DND-41 (cell line): Measurements from ENCODE around the gene BAZ1A.

ENCODE experiments used
- ATAC-seq: fragments of 200-7000 bp; cut with Tn5 transposase; 3 replicates; pipeline ENCODE4 v1.9.1; 2021; ENCODE audit warnings: low read depth; ENCODE audit not compliant: insufficient read depth
- DNase-seq: peaks from one replicate; pipeline ENCODE4 v3.0.0-alpha.2; 2020
- H2AFZ ChIP-seq: 2 replicates; pipeline ENCODE4 v1.6.0; 2012; ENCODE audit warnings: low read depth, low read length
- H3K27ac ChIP-seq: 2 replicates; pipeline ENCODE4 v1.5.1; 2012; ENCODE audit warnings: low read length, inconsistent platforms
- H3K27me3 ChIP-seq: fragments of 200-600 bp; sonication (generic); 2 replicates; pipeline ENCODE4 v1.6.0; 2012; ENCODE audit warnings: low read length, mild to moderate bottlenecking, inconsistent platforms; ENCODE audit not compliant: insufficient read depth, poor library complexity
- H3K36me3 ChIP-seq: 2 replicates; pipeline ENCODE4 v1.5.1; 2012; ENCODE audit warnings: low read length, inconsistent platforms; ENCODE audit not compliant: insufficient read depth
- H3K4me1 ChIP-seq: 2 replicates; pipeline ENCODE4 v1.5.1; 2012; ENCODE audit warnings: mild to moderate bottlenecking, low read length; ENCODE audit not compliant: insufficient read depth
- H3K4me2 ChIP-seq: 2 replicates; pipeline ENCODE4 v1.6.0; 2012; ENCODE audit warnings: mild to moderate bottlenecking, moderate library complexity, low read length, inconsistent platforms; ENCODE audit not compliant: insufficient read depth
- H3K4me3 ChIP-seq, 2 experiments: fragments of 200-600 bp in 1 of 2; shearing (Covaris generic) in 1 of 2; 2 replicates each; pipeline ENCODE4 v1.5.1; 2012 to 2016; ENCODE audit warnings: inconsistent platforms in 2 of 2, low read length in 2 of 2, mild to moderate bottlenecking in 2 of 2, low read depth in 1 of 2, moderate library complexity in 1 of 2
- H3K79me2 ChIP-seq: 2 replicates; pipeline ENCODE4 v1.6.0; 2012; ENCODE audit warnings: low read length, inconsistent platforms; ENCODE audit not compliant: insufficient read depth
- H3K9ac ChIP-seq: 2 replicates; pipeline ENCODE4 v1.6.0; 2012; ENCODE audit warnings: low read depth, mild to moderate bottlenecking, inconsistent platforms, low read length, moderate library complexity
- H3K9me3 ChIP-seq: 2 replicates; pipeline ENCODE4 v1.5.1; 2012; ENCODE audit warnings: low read length, moderate library complexity, mild to moderate bottlenecking, inconsistent platforms; ENCODE audit not compliant: insufficient read depth, severe bottlenecking
- H4K20me1 ChIP-seq: 2 replicates; pipeline ENCODE4 v1.6.0; 2012; ENCODE audit warnings: low read length; ENCODE audit not compliant: insufficient read depth
- CTCF ChIP-seq: IDR thresholded peaks from 2 replicates; pipeline ENCODE4 v1.5.1; 2012; ENCODE audit warnings: borderline replicate concordance, low read length, moderate library complexity, mild to moderate bottlenecking; ENCODE audit not compliant: poor library complexity, severe bottlenecking; ENCODE audit errors: extremely low read depth
- EZH2 ChIP-seq: IDR thresholded peaks from 3 replicates; pipeline ENCODE4 v1.6.1; 2012; ENCODE audit warnings: borderline replicate concordance, low read depth, mild to moderate bottlenecking, moderate library complexity, low read length, inconsistent platforms; ENCODE audit not compliant: severe bottlenecking

BAZ1A gene

GRCh38 chr14:34794217-34794616 lies 80.9 kb downstream of the BAZ1A start:
- DNase-seq (no peak), ATAC-seq (no peak)
- Histone ChIP-seq H3K9me3 (no peaks in the 10 kb centered on the region), H3K4me2 (no peak overlapping the region), H4K20me1 (no peaks in the 10 kb centered on the region), H3K79me2 (no peaks in the 10 kb centered on the region), H3K4me1 (no peaks in the 10 kb centered on the region), H2AFZ (no peak overlapping the region), H3K36me3 (peaks cover 75% of the 10 kb centered on the region), H3K27me3 (no peaks in the 10 kb centered on the region), H3K27ac (no peak overlapping the region), H3K9ac (no peak overlapping the region), H3K4me3 (no peak overlapping the region)
- TF ChIP-seq EZH2 (no peak), CTCF (no peak)

GRCh38 chr14:34792598-34792997 lies 82.6 kb downstream of the BAZ1A start:
- ATAC-seq (no peak), DNase-seq (no peak)
- H3K79me2 ChIP-seq: no peaks in the 10 kb centered on the region
- no peaks in the 10 kb centered on the region for H3K27me3 ChIP-seq
- no peak overlapping the region for H3K27ac ChIP-seq
- TF ChIP-seq CTCF (no peak), EZH2 (no peak)
- H3K9ac ChIP-seq: no peak overlapping the region
- no peak overlapping the region for H3K4me3 ChIP-seq
- H3K4me2 ChIP-seq: no peak overlapping the region
- H3K36me3 ChIP-seq: peaks cover 78% of the 10 kb centered on the region
- H2AFZ ChIP-seq: no peak overlapping the region
- H3K4me1 ChIP-seq: no peaks in the 10 kb centered on the region
- H4K20me1 ChIP-seq: no peaks in the 10 kb centered on the region
- no peaks in the 10 kb centered on the region for H3K9me3 ChIP-seq

GRCh38 chr14:34785223-34786006 lies 89.7 kb downstream of the BAZ1A start:
- H3K27ac ChIP-seq: no peak overlapping the region
- H3K4me1 ChIP-seq: no peaks in the 10 kb centered on the region
- no peaks in the 10 kb centered on the region for H3K9me3 ChIP-seq
- DNase-seq (no peak), ATAC-seq (no peak)
- H2AFZ ChIP-seq: no peak overlapping the region
- TF ChIP-seq CTCF: no peak
- TF ChIP-seq EZH2: no peak
- no peaks in the 10 kb centered on the region for H3K27me3 ChIP-seq
- no peaks in the 10 kb centered on the region for H4K20me1 ChIP-seq
- no peaks in the 10 kb centered on the region for H3K79me2 ChIP-seq
- no peak overlapping the region for H3K4me3 ChIP-seq
- H3K36me3 ChIP-seq: peaks cover 67% of the 10 kb centered on the region
- H3K4me2 ChIP-seq: no peak overlapping the region
- H3K9ac ChIP-seq: no peak overlapping the region
